Panc1 (cell line): ENCODE results near the gene ASB1. TPM values are rescaled to one million over a fixed set of nuclear protein-coding genes. Genes with fewer than 3 reads are reported as not detected.
A peak's percentile ranks its signal among the peaks of the same experiment; 100 is the strongest.

ENCODE experiments used
- ATAC-seq: fragments of 200-7000 bp; cut with Tn5 transposase; 2 replicates; pipeline ENCODE4 v1.9.1; 2020; ENCODE audit warnings: mild to moderate bottlenecking, moderate library complexity
- BruUV-seq: library from RNA; stranded (reverse); fragments of 400-500 nt; replicated peaks from 2 replicates; lab custom pipeline; 2021; lab: Mats Ljungman, UMichigan
- CTCF ChIA-PET: fragments of 300-600 bp; sonication (Branson Sonifier 250); formaldehyde crosslinking; loops from one replicate; lab custom pipeline; 2022; ENCODE audit warnings: antibody characterized with exemption; lab: Charles Lee
- POLR2A ChIA-PET: fragments of 300-600 bp; sonication (Branson Sonifier 250); formaldehyde crosslinking; loops from one replicate; lab custom pipeline; 2022; ENCODE audit warnings: antibody characterized with exemption; lab: Charles Lee
- DNase-seq: peaks from one replicate; pipeline ENCODE4 v3.0.0-alpha.2; 2010; ENCODE audit warnings: low read depth, low spot score
- H3K27ac ChIP-seq: 2 replicates; pipeline ENCODE4 v1.5.1; 2011; ENCODE audit warnings: mild to moderate bottlenecking, low read length, inconsistent platforms
- H3K27me3 ChIP-seq: fragments of 200-500 bp; sonication (Bioruptor generic); 2 replicates; pipeline ENCODE4 v1.6.0; 2014; ENCODE audit warnings: low read length, inconsistent platforms; ENCODE audit not compliant: control insufficient read depth, insufficient read depth
- H3K36me3 ChIP-seq: fragments of 200-500 bp; sonication (Bioruptor generic); 2 replicates; pipeline ENCODE4 v1.5.1; 2014; ENCODE audit warnings: inconsistent platforms, mild to moderate bottlenecking, low read length, moderate library complexity; ENCODE audit not compliant: control insufficient read depth, insufficient read depth
- H3K4me1 ChIP-seq: 2 replicates; pipeline ENCODE4 v1.5.1; 2011; ENCODE audit warnings: inconsistent platforms, mild to moderate bottlenecking, low read length, moderate library complexity; ENCODE audit not compliant: control insufficient read depth, insufficient read depth
- H3K4me3 ChIP-seq, 2 experiments: 2 replicates each; pipeline ENCODE4 v1.5.1; 2011 to 2012; ENCODE audit warnings: low read depth in 2 of 2, low read length in 2 of 2, mild to moderate bottlenecking in 2 of 2, inconsistent platforms in 1 of 2, moderate library complexity in 1 of 2
- H3K9me3 ChIP-seq: fragments of 200-500 bp; sonication (Bioruptor generic); 2 replicates; pipeline ENCODE4 v1.5.1; 2014; ENCODE audit warnings: low read depth, mild to moderate bottlenecking, inconsistent platforms, low read length, moderate library complexity; ENCODE audit not compliant: control insufficient read depth, insufficient read depth
- CTCF ChIP-seq: fragments of 450-650 bp; IDR thresholded peaks from 2 replicates; pipeline ENCODE4 v1.5.1; 2017; ENCODE audit warnings: mild to moderate bottlenecking
- POLR2AphosphoS5 ChIP-seq: IDR thresholded peaks from 2 replicates; pipeline ENCODE4 v1.6.1; 2012; ENCODE audit warnings: mild to moderate bottlenecking, low read depth, low read length, moderate library complexity
- REST ChIP-seq, 2 experiments: IDR thresholded peaks; 2 replicates each; pipeline ENCODE4 v1.6.1; 2011 to 2012; ENCODE audit warnings: low read depth in 2 of 2, control low read depth in 1 of 2, low read length in 1 of 2, mild to moderate bottlenecking in 1 of 2, moderate library complexity in 1 of 2; ENCODE audit not compliant: insufficient read depth in 1 of 2
- SIN3A ChIP-seq: IDR thresholded peaks from 2 replicates; pipeline ENCODE4 v1.6.1; 2012; ENCODE audit warnings: low read depth, mild to moderate bottlenecking, low read length, moderate library complexity, borderline replicate concordance; ENCODE audit not compliant: insufficient read depth
- TCF7L2 ChIP-seq: IDR thresholded peaks from 2 replicates; pipeline ENCODE4 v1.6.1; 2011; ENCODE audit warnings: mild to moderate bottlenecking, low read depth, low read length, inconsistent platforms
- in situ Hi-C: cut with HindIII; loops from 2 replicates; pipeline ENCODE4 v1.10.0; 2016; ENCODE audit warnings: low sequenced_read_pairs, low pct_unique_long_range_greater_than_20kb
- intact Hi-C: fragments of 100-400 bp; cut with micrococcal nuclease; formaldehyde crosslinking; loops from one replicate; pipeline ENCODE4 v1.10.0; 2022; ENCODE audit not compliant: unreplicated experiment
- total RNA-seq: library from RNA; stranded (reverse); gene quantifications from one replicate; pipeline ENCODE4 v1.2.1, GENCODE V29; 2021; ENCODE audit not compliant: unreplicated experiment

The ASB1 gene
- total RNA-seq, 1 experiment from 2014 or later, result 57.3 TPM

GRCh38 chr2:238448031-238448955 is 21.6 kb downstream of the ASB1 start:
- BruUV-seq, result no TSS peak
- ChIA-PET POLR2A (interaction anchor here (0.9 kb wide), 1 partner anchor 22 kb away, joined by 3 read pairs; no protein-coding TSS in a partner anchor), CTCF (no interaction called here)
- in situ Hi-C loops, result no loop called here
- intact Hi-C loops, result no loop called here
- Histone ChIP-seq H3K4me1 (peaks cover 4% of the 10 kb centered on the region; the same call in 1 of the 2 replicates), H3K9me3 (no peaks in the 10 kb centered on the region; the same call in 1 of the 2 replicates), H3K27ac (no peak overlapping the region), H3K27me3 (no peaks in the 10 kb centered on the region), H3K4me3 (no peak overlapping the region), H3K36me3 (peaks cover 16% of the 10 kb centered on the region)
- TF ChIP-seq SIN3A, result no peak
- no peak for TF ChIP-seq REST (IDR thresholded peaks at IDR 0.05; ENCODE audit: insufficient read depth in 1 of 2, low read depth in 2 of 2, low read length in 1 of 2)
- TF ChIP-seq CTCF, result no peak
- TF ChIP-seq POLR2AphosphoS5, result no peak
- no peak for TF ChIP-seq TCF7L2
- ATAC-seq (peak; percentile 35; the same call in 1 of the 2 replicates), DNase-seq (no peak)

- ChIA-PET CTCF (no interaction called here), POLR2A (interaction anchor here (0.9 kb wide), 1 partner anchor 23 kb away, joined by 3 read pairs; no protein-coding TSS in a partner anchor)
- no peak overlapping the region for H3K4me3 ChIP-seq
- intact Hi-C loops, result no loop called here
- H3K36me3 ChIP-seq, result peaks cover 8% of the 10 kb centered on the region
- H3K4me1 ChIP-seq, result no peaks in the 10 kb centered on the region
- in situ Hi-C loops, result no loop called here
- DNase-seq (no peak), ATAC-seq (no peak)
- H3K9me3 ChIP-seq, result no peaks in the 10 kb centered on the region; the same call in 1 of the 2 replicates
- H3K27ac ChIP-seq, result no peak overlapping the region
- H3K27me3 ChIP-seq, result no peaks in the 10 kb centered on the region
- no TSS peak for BruUV-seq
- TF ChIP-seq TCF7L2 (no peak), REST (IDR thresholded peaks at IDR 0.05; ENCODE audit: insufficient read depth in 1 of 2, low read depth in 2 of 2, low read length in 1 of 2) (no peak), CTCF (no peak), SIN3A (no peak), POLR2AphosphoS5 (no peak)
Measured at GRCh38 chr2:238449241-238449640, 22.5 kb downstream of the ASB1 start.
